NCI-H187 (cell line): ENCODE results near the gene PRKAG1.

ENCODE experiments used
- DNase-seq, 2 experiments: peaks; one replicate each; lab custom pipeline; 2025; lab: John Stamatoyannopoulos, UW

The PRKAG1 gene

DNA sequence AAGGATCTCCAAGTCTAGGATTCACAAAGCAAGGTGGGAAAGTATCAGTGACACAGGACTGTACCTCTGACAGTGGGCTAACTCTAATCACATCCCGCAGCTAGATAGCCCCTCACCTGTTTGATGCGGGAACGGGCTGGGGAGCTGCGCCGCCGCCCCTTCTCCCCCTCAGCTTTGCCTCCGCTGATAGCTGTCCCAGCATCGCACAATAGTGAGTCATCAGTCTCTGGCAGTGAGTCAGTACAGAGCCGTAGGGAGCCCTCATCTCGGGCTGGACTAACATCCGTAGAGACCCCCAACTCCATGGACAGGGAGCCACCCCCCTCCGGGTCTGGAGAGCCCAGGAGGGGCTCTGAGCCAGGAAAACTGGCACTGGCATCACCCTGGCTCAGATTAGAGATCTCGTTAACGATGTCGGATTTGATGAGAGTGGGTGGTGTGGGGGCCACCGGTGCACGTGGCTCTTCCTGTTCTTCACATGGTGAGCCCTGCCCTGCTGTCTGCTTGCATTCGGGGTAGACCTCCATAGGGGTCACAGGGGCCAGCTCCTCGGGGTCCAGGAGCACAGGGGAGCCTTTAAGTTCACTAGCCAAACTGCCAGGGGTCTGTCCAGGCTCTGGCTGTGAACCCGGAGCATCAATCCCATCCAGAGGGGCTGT, 31.1 kb upstream of the PRKAG1 start:
- no peak for DNase-seq

- DNase-seq = no peak
Measured at GRCh38 chr12:49048953-49049352, 30.4 kb upstream of the PRKAG1 start.

DNA sequence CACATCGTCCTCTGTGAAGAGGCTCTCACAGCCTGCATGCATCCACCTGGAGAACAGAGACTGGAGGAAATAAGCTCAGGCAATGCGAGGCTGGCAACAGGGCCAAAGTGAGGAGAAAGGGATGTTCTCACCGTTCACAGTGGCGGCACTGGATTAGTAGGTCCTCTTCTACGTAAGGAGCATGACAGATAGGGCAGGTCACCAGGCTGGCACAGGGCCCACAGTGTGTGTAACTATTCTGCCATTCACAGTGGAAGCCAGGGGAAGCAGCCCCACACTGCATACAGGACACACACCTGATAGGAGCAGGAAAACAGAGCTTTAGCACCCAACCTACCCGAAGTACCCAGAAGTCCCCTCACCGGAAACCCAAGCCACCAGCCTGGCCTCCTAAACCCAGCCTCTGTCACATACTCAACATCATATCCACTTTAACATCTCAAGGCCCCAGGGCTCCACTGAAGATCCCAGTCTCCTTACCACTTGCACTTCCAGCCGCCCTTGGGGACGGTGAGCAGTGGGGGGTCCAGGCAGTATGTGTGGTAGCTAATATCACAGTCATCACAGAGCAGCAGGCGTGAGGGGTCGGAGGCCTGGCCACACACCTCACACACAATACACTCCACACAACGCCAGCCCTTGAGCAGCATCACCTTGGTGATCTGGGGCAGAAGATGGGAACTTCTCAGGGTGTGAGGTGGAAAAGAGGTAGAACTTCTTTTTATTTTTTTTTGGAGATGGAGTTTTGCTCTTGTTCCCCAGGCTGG, 27.7 kb upstream of the PRKAG1 start:
- no peak for DNase-seq

DNA sequence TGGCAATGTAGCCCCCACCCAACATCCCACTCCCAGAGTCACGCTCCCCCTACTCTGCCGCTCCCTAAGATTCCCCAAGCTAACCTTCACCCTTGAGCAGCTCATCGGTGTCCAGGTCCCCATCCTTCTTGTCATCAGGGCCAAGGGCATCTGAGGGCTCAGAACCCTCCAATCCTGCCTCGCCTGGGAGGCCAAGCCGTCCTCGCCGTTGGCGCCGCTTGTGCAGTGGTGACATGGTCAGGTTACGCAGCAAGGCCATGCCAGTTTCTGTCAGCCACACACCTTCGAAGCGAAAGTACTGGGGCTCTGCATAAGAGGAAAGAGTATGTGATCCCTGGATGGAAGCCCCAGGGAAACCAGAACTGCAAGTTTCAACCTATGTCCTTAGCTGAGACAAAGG, 26.1 kb upstream of the PRKAG1 start:
- no peak for DNase-seq

DNA sequence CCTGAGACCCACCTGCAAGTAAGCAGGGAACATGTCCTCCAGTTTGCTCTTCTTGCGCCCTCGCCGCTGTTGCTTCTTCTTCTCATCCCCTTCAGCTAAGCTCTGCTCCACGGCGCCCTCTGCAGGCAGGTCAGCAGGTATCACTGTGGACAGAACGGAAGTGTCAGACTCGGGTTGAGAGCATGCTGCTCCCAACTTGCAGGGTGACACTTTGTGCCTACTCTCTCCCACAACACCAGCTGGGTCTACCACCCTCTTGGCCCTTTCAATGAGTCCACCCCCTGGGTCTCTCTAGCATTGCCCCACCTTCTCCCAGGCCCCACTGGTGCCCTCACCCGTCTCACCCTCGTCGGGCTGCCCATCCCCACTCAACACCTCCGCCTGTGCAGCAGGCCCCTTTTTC, 25.3 kb upstream of the PRKAG1 start:
- no peak for DNase-seq

- no peak for DNase-seq
Measured at GRCh38 chr12:49043241-49043640, 24.7 kb upstream of the PRKAG1 start.

DNA sequence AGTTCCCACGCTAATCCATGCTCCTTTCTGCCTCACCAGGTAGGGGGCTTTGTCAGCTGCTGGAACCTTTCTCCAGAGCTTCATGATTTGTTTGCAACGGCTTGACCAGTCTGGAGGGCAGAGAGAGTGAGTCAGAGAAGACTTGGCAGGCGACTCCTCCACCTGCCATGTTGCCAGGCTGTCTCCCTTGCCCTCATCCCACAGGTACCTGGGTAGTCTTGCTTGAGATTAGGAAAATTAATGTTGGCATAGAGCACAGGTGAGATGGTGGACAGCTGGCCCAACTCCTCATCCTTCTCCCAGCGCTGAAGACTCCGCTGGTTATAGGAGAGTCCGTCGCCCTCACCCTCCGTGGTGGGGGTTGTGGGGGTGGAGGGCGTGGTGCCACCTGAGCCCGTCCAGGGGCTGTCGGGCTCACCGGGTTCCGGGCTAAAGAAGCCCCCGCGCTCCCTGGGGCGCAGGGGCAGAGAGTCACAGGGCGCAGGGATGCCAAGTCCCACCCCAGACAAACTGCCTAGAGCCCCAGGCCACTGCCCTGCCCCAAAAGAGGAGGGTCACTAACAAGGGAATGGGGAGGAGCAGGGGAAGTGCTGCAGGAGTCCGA, 23.4 kb upstream of the PRKAG1 start:
- no peak for DNase-seq

DNA sequence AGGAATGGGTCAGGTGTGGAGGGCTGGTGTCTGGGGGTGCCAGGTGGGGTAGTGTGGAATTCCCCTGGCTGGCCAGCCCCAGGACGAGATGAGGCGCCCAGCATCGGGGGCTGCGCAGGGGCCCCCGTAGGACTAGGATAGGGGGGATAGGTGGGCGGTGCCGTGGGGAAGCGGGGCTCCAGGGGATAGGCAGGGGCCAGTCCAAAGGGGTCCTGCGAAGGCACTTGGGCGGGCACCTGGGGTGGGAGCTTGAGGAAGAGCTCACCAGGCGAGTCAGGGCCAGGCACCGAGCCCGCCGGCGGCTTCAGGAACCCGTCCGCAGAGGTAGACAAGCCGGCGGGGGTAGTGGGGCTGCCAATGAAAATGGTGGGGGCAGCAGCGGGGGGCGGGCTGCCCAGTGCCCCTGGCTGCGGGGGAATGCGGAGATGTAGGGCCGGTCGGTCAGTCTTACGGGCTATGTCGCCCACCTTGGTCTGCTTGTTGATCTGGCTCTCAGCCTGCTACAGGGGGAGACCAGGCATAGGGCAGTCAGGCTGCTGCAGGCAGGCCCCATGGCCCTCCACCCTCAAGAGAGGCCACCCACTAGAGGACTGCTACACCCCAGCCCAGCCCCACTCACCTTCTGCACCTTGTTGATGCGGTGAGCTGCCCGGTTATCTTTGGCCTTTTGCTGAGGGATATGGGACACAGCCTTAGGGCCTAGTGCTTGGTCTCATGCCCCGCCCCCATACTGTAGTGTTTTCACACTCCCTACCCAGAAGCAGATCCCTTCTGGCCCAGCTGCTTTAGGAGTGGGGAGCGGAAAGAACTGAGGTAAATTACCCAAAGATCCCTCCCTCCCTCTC, 22.7 kb upstream of the PRKAG1 start:
- no peak for DNase-seq

DNA sequence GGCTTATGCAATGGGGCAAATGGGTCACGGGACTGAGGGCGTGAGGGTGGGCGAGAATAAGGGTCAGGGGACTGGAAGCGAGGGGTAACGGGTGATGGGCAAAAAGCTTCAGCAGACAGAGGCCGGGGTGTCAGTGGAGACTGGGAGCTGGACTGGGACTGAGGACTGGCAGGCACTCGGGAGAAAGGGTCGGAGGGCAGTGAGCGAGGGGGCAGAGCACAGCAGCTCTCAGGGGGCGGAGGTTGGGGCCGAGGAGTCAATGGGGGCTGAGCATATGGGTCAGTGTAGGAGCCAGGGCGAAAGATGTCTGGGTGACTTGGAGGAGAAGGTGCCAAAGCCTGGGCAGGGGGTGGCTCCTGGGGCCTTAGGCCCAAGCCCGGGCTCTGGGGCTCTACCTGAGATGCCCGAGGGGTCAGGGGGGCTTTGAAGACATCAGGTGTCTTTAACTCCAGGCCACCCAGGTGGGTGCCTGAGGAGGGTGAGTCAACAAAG, 21.8 kb upstream of the PRKAG1 start:
- no peak for DNase-seq

GRCh38 chr12:49039421-49040363, 21.1 kb upstream of the PRKAG1 start:
- no peak for DNase-seq

DNA sequence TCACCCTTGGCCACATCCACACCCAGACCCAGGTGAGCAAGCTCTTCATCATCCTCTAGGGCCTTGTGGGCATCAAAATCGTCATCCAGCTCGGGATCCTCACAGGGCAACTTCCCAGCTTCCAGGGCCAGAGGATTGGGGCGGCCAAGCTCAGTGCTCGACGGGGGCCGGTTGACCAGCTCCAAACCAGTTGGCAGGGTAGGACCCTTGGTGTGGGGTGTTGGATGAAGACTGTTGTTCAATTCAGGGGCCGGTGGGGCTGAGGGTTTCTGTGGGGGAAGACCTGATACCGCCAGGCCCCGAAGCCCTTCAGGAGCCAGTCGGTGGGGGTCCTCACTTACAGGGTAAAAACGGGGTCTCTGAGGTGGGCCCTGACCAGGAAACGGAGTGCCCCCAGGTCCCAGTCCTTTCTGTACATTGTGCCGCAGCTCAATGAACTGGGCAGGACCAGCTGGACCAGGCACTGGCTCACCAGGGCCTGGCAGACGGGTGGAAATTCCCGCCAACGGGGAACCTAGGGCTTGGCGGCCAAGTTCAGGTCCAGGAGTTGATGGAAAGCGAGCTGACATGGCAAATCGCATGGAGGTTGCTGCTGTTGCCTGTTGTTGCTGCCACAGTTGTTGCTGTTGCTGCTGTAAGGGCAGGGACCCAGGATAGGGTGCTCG, 19.8 kb upstream of the PRKAG1 start:
- DNase-seq = no peak

DNA sequence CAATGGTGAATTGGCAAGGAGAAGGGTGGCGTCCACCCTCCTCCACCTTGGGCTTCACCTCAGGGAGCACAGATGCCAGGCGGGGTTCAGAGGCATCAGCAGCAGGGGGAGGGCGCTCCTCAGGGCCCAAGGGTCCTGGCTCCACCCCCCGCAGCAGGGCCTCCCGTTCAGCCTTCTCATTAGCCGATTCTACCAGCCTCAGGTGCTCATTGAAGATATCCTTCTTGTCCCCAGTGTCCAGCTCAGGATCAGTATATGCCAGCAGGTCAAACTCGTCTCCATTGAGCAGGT, 19.3 kb upstream of the PRKAG1 start:
- DNase-seq = no peak

GRCh38 chr12:49037111-49037946, 18.8 kb upstream of the PRKAG1 start:
- no peak for DNase-seq

DNA sequence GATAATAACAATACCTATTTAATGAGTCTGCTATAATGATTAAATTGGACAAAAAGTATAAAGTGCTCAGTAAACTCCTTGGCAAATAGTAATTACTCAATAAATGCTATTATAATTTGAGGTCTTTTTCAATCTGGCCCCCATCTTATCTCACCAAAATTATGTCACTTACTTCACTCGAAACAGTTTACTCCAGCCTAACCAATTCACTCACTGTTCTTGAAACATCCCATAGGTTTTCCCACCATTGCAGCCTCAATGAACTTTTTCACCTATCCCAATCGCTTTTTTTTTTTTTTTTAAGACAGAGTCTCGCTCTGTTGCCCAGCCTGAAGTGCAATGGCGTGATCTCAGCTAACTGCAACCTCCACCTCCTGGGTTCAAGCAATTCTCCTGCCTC, 17.5 kb upstream of the PRKAG1 start:
- DNase-seq = no peak

GRCh38 chr12:49034286-49034622, 15.7 kb upstream of the PRKAG1 start:
- no peak for DNase-seq

DNA sequence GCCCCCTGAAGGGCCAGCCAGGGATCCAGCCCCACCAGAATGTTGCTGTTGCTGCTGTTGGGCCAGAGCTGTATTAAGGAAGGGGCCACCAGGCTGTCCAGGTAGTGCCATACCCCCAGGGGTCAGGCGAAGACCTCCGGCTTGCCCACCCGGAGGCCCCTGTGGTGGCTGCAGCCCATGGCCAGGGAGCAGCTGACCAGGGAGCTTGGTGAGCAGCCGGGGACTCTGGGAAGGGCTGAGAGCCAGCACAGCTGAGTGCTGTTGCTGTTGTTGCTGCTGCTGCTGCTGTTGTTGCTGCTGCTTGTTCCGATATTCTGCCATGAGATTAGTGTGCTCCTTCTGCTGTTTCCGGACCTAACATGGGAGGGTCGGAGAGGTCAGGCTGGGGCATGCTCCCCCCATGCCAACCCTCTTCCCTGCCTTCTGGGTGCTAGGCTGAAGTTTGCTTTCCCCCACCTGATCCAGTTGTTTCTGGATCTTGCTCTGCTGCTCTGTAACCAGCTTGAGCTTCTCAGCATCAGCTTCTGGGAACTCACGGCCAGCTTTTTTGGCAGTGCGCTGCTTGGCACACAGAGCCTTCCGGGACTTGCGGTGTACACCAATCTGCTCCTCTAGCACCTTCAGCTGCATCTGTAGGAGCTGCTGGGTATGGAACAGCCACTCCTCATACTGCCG, 15.2 kb upstream of the PRKAG1 start:
- no peak for DNase-seq

GRCh38 chr12:49032679-49033447, 14.3 kb upstream of the PRKAG1 start:
- no peak for DNase-seq

DNA sequence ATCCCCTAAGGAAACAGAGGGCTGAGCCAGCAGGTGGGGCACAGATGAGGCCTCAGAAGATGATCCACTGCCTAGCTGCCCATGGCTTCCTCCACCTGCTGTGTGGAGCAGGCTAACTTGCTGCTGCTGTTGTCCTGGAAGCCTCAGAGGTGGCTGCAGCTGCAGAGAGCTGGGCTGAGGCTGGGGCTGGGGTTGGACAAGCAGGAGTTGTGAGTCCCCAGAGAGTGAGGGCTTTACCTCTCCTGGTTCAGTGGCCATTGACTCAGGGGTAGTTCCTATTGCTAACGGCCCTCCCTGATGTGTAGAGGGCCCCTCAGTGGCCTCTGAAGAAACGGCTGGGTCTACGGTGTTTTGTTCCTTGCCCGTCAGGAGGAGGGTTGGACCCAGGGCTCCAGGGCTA, 13.7 kb upstream of the PRKAG1 start:
- DNase-seq = no peak
